GM12874 (cell line): ENCODE data around the gene TMCO4.

Experiments
- TF ChIP-seq, protein P1 (sequence below): IDR thresholded peaks from 2 replicates; pipeline ENCODE4 v1.5.1; 2011; ENCODE audit warnings: low read depth, mild to moderate bottlenecking, control low read depth, low read length, moderate library complexity; ENCODE audit not compliant: insufficient read depth

Gene TMCO4

DNA sequence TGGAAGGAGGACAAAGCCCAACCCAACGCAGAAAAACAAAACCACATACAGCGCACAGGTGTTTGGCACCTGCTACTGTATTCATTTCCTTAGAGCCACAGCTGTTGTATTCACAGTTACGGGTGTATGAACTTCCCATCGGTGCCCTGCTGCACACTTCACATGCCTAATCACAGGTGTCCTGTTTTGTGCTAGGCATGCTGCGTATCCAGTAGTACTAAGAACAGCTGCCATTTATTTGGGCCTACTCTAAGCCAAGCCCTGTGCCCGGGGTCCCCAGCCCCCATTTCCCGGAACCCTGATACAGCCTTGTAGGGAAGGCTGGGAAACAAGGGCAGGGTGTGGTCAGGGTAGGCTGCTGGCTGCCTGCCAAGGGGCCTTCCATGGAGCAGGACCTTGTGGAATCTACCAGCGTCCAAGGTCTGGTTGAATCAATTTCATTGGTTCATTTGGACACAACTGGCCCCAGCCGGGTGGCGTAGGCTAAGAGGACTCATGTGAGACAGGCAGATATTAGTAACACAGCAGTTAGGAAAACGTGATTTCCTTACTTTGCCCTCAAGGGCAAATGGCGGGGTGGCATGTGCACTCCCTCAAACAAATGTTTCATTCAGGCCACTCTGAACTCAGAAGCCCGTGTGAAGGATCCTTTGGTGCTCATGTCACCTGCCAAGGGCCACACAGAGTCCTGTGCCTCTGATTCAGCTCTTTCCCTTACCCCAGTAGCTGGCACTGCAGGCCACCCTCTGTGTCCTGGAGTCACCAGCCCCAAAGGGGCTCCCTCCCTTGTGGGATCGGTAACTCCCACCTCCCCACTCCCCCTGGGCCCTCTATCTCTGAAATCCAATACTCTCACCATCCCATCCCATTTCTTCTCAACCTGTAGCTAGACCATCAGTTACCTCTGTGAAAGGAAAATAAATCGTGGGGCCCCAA is 16.4 kb upstream of the TMCO4 start:
- TF ChIP-seq, protein P1, sequence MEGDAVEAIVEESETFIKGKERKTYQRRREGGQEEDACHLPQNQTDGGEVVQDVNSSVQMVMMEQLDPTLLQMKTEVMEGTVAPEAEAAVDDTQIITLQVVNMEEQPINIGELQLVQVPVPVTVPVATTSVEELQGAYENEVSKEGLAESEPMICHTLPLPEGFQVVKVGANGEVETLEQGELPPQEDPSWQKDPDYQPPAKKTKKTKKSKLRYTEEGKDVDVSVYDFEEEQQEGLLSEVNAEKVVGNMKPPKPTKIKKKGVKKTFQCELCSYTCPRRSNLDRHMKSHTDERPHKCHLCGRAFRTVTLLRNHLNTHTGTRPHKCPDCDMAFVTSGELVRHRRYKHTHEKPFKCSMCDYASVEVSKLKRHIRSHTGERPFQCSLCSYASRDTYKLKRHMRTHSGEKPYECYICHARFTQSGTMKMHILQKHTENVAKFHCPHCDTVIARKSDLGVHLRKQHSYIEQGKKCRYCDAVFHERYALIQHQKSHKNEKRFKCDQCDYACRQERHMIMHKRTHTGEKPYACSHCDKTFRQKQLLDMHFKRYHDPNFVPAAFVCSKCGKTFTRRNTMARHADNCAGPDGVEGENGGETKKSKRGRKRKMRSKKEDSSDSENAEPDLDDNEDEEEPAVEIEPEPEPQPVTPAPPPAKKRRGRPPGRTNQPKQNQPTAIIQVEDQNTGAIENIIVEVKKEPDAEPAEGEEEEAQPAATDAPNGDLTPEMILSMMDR: no peak

DNA sequence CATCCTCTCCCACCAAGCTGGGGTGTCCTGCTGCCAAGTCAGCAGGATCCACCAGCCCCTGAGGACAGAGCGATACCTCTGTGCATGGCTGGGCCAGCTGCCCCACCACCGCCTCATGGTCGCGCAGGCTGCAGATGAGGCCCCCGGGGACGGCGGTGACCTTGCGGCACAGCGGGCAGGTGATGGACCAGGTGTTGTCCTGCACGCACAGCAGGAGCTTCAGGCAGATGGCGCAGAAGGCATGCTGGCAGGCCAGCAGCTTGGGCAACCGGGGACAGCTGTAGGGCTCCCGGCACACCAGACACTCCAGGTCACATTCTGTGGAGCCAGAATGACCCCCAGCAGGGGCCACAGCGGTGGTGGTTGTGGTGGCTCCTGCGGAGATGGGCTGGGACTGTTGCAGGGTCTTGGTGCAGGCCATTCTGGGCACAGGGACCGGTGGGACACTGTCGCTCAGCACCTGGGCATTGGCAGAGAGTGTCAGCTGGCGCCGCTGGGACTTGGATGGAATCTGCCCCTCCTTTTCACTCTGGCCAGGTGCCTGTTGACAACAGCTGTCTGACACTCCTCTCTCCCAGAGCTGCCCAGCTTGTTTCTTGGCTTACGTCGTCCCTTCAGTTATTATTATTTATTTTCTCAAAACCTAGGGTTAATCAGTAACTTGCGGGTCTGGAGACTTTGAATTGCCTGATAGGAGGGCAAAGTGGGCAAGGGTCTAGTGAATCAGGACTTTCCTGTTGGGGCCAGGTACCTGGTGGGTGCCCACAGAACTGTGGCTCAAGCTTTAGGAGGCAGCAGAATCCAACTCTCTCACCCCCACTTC is 15.2 kb upstream of the TMCO4 start, which contains the start of gene RNF186:
Gene RNF186 (minus strand): TSS at position 603 of the 823 bp plus-strand sequence. CDS start 182 bp downstream, at position 421.
- TF ChIP-seq, protein P1: no peak

DNA sequence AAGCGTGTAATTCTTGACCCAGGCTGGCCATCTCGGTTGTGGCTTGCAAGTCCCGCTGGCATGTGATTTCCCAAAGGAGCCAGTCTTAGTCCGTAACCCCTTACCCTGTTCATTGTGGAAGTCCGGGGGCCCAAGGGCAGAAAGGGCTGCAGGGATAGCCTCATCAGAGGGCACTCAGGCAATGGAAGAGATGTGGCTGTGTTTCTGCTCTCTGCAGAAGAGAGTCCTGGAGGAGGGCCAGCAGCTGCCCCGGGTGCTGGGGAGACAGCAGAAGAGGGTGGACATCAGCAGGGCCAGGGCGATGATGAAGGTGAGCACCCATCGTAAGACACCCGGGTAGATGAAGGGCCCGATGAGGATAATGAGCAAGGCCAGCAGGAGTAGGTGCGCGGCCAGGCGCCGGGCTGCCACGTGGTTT is 14.5 kb upstream of the TMCO4 start:
- TF ChIP-seq, protein P1: no peak

DNA sequence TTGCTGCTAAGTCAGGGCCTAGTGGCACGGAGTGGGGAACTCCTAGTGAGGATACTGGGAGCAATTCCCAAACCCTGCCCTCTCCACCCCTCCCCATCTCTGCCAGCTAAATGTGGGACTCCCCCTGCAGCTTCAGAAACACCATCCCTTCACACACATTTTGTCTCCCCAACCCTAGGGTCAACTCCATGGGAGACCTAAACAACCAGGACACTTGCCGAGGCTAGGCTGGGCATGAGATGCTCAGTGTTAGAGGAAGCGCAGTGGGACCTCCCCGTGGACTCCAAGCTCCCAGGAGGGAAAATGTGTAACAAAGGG is 13.9 kb upstream of the TMCO4 start:
- TF ChIP-seq, protein P1: no peak

DNA sequence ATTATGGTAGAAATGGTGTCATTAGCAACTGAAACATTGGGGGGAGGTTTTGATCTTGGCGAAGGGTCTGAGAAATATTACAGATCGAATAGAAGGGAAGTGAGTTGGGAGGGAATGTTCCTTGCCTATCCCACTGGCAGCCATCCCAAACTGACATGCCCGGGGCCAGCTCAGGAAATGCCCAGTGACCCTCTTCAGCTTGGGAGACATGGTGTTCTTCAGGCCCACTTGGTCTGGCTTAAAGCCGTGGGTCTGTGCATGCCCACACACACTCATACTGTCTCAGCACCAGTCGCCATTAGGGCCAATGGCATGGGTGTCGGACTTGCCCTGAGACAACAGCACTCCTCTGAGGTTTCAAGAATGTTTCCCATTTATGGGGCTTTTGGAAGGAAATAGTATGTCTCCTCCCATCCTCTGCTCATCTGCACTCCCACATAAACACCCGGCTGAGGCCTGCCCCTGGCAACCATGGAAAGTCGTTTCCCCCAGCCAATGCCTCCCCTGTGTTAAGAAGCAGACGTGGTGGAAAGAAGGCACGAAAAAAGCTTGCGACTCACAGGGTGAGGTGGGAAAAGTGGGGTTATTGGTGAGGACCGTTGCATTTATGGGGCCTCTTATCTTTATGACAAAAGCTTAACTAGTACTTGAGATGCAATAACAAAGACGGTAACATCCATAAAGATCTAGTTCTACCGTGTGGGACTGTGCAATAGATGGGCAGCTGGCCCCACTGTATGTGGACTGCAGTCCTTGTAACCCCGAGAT is 13.3 kb upstream of the TMCO4 start:
- TF ChIP-seq, protein P1: no peak

DNA sequence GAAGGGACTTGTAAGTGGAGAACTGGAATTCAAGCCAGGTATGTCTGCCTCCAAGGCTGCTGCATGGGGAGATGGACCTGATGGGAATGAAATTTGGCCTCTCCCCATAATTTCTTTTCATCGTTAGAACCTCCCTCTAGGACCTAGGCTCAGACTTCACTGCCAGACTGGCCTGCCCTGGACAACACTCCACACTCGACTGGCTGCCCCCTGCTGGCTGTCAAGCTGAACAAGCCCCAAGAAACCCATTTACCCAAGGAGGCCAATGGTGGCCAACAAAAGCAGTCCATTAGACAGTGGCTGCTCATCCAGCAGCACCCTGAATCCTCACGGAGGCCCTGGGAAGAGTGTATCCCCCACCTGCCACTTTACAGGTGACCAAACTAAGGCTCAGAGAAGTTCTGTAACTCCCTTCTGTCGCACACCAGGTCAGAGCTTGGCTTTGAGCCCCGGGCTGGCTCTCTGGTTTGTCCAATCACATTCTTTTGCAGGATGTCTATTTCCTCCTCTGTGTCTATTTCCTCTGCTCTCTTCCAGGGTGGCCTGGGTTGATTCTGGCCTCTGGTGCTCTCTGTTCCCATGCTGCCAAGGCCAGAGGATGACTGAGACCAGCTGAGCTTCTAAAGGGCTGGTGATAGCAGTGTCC is 11.6 kb upstream of the TMCO4 start:
- TF ChIP-seq, protein P1: peak; percentile 84
